GM21360 (cell line): ENCODE results near the gene CCT2.

Source experiments
- ATAC-seq: cut with Tn5 transposase; IDR thresholded peaks from one replicate; pipeline ENCODE4 v1.9.1; 2021; ENCODE audit warnings: mild to moderate bottlenecking, moderate library complexity; ENCODE audit not compliant: unreplicated experiment

Gene CCT2

DNA sequence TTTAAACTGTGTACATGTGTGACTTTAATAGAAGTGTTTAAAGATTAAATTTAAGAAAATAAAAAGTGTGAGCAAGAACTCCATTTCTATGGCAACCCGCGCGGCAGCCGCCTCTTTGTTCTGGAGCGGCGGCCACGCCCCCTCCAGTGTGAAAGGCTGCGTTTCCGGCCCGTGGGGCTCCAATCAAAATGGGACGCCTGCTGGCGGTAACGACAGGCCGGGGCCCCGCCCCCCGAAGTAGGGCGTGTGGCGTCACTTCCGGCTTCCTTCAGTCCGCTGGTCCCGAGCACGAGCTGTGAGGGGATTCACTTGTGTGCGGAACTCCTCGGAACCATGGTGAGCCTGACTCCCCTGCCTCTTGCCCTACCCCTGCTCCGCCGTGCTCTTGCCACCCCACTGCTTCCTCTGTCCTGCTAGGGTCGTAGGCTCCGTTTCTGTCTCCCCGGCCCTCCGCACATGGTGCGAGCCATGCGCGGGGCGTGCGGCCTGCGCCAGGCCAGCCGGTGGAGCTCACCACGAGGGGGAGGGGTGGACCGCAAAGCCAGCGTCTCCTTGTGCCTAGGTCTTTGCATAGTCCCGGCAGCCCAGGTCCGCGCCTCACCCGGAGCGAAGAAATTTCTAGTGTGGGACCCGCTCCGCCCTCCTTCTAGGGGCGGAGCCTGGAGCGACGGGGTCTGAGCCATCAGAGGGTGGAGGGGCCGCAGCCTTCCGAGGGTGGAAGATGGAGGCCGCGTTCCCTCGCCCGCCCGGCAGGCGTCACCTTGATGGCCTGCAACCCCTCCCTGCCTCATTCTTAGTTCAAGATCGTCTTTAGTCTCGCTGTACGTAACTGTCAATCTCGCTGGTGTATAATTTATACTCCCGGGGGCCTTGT is at the start of gene CCT2:
TSS of gene CCT2 (plus strand) at position 271 of the 874 bp plus-strand sequence. CDS start at position 334, 63 bp downstream.
- peak; percentile 94 for ATAC-seq

DNA sequence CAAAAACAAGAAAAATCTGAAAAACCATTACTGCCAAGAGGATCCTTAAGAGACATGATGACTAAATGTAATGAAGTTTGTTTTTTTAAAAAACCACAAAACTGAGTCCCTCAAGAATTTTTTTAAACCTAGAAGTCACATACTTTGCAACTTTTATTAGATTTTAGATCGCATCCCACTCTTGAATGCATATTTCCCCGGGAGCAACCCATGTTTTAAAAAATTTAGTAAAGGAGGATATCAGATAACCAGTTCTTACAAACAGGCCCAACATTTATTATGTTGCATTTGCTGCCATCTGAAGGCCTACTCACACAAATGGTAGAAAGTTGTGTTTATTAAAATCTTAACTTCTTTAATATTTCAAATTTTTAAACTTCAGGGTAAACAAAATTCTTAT is 44.3 kb upstream of the CCT2 start:
- ATAC-seq: no peak

DNA sequence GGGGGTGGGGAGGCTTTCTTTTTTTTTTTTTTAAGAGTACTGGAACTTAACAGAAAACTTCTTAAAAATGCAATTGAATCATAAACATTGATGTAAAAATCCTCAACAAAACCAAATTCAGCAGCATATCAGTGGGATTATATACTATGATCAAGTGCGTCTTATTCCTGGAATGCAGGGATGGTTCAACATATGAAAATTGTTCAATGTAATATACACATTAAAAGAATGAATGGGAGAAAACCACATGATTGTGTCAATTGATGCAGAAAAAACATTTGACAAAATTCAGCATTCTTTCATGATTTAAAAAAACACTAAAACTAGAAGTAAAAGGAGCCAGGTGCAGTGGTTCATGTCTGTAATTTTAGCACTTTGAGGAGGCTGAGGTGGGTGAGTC is 41.2 kb upstream of the CCT2 start:
- no peak for ATAC-seq

DNA sequence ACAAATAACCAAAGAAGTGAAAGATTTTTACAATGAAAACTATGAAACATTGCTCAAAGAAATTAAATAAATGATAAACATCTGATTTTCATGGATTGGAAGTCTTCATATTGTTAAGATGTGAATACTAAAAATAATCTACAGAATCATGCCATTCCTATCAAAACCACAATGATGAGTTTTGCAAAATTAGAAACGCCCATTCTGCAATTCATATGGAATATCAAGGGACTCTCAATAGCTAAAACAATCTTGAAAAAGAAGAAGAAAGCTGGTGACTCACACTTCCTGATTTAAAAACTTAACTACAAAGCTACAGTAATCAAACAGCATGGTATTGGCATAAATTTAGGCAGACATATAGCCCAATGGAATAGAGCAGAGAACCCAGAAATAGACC is 40.2 kb upstream of the CCT2 start:
- ATAC-seq: no peak

DNA sequence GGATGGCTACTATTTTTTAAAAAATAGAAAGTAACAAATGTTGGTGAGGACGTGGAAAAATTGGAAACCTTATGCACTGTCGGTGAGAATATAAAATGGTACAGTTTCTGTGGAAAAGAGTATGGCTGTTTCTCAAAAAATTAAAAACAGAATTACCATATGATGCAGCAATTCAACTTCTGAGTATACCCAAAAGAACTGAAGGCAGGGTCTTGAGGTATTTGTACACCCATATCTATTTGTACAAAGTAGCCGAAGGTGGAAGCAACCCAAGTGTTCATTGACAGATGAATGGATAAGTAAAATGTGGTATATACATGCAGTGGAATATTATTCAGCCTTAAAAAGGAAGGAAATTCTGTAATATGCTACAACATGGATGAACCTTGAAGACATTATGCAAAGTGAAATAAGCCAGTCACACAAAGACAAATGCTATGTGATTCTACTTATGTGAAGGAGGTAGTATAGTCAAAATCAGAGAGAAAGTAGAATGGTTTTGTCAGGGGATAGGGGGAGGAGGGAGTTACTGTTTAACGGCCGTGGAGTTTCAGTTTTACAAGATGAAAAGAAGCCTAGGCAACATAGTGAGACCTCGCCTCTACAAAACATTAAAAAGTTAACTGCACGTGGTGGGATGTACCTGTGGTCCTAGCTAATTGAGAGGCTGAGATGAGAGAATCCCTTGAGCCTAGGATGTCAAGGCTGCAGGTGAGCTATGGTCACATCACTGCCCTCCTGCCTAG is 38.4 kb upstream of the CCT2 start:
- ATAC-seq: no peak

DNA sequence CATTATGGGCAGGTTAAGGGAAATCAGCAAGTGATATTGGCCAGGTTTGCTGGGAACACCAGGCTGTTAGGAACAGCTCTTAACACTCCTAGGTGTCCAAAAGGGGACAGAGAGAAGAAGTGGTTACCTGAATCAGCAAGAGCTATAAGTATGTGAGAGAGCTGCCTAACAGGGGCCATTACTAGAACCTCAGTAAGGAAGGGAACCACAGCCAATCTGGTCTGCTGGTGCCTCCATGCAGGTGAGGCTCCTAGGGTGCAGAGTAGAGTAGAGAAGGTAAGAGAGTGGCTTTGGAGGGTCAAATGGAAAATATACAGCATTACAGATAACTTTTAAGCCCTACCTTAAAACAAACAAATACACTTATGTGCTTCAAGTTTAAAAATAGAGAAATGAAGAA is 36.6 kb upstream of the CCT2 start:
- no peak for ATAC-seq

DNA sequence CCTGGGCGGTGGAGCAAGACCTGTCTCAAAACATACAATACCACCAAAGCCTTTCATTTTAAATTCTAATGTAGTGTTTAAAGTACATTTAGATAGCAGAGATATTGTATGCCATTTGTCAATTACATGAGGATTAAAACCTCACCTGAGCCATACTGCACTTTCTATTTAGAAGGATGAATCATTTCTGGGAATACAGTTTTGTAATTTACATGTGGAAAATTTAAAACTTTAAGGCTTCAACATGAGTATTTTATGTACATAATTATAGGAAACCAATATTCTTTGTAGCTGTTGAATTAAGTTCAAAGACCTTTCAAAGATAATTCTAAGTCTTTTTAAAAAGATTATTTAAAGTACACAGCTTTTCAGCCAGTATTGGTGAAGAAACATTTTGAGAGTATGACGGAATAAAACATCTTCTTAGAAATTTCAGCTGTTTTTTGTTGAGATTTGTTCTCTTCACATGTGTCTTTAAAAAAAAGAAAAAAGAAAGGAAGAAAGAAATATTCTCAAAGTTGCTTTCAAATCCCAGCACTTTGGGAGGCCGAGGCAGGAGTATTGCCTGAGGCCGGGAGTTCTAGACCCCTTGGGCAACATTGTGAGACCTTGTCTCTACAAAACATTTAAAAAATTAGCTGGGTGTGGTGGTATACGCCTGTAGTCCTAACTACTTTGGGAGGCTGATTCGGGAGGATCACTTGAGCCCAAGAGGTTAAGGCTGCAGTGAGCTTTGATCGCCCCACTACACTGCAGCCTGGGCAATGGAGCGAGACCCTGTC is 34.5 kb upstream of the CCT2 start:
- no peak for ATAC-seq

DNA sequence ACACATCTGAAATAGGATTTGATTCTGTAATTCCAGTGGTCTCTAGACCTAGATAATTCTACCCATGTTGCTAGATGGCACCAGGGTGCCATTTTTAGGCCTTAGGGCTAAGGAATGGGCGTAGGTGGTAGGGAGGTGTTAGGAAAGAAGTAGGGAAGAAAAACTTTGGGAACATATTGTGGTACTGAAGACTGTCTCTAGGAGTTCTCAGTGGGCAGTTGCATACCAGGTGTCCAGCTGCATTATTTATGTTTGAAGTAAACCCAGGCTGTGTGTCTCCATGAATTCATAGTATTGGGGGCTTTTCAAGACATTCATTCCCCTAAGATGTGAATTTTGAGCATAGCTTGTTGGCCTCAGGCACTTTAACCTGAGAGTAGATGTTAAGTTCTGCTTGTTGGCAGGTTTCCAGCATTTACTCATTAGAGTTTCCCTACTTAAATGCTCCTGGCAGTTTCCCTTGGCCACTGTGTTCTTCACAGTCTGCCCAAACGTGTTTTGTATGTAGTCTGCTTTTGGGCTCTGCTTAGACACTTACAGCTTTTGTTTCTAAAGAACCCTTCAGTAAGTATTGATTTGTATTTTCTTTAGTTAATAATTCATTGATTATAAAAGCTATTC is 31.5 kb upstream of the CCT2 start:
- ATAC-seq: no peak

DNA sequence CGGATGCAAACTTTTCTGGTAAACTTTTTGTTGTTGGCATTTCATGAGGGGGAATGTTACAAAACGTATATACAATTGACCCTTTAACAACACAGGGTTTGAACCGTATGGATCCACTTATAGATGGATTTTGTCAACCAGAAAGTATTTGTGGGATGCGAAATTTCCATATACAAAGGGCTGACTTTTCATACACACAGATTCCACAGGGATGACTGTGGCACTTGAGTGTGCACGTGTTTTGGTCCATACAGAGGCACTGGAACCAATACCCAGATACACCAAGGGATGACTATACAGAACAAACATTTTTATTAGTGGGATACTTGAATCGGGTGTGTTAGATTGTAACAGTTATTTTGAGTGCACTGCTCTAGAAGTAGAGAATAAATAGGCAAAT is 29.8 kb upstream of the CCT2 start:
- no peak for ATAC-seq

DNA sequence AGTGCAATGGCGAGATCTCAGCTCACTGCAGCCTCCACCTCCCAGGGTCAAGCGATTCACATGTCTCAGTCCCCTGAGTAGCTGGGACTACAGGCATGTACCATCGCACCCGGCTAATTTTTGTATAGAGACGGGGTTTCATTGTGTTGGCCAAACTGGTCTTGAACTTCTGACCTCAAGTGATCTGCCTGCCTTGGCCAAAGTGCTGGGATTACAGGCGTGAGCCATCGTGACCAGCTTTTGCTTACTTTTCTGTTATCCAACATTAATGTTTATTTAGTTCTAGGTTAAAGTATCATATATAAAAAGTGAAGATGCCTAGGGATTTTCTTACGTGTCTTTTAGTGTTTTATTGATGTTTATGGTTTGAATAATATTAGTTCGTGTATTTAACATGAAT is 28.9 kb upstream of the CCT2 start:
- ATAC-seq: no peak

DNA sequence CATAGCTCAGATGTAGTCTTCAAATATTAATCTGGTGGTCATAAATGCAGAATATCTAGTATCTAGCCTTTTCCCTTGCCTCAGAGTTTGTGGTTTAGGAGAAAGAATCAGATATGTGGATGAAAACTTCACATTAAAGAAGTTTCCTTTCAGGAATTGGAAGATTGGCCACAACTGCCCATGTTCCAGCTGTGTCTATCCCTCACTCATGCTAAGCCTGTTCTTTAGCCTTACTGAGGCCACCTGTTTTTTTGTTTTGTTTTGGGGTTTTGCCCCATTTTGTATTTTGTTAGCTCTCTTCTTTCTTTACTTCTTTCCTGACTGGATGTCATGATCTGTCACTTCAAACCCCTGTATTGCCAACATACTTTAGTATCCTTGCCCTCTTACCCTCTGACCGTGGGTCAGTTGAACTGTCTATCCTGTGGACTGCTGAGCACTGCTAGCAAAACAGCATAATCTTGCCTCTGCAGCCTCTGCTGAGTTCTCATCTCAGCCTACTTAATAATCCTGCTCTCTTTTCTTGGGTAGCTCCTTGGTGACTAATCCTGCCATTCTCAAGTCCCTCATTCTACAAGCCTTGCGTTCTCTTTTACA is 22.0 kb upstream of the CCT2 start:
- ATAC-seq: no peak

DNA sequence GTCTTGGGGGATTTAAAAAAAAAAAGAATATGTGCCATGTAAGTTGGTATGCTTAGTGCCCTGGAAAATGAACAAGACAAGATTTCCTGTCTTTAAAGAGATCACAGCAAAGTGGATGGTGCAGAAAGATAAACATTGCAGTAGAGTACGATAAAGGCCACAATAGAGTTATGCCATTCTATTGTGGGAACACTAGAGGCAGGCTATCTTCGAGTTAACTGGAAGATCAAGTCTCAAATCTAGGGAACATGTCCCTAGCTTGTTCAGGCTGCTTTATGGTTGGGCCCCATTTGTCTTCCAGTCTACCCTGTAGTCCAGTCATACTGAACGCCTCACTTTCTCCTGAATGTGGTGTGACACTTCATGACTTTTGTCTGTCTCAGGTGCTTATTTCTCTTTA is 18.7 kb upstream of the CCT2 start:
- ATAC-seq: no peak

DNA sequence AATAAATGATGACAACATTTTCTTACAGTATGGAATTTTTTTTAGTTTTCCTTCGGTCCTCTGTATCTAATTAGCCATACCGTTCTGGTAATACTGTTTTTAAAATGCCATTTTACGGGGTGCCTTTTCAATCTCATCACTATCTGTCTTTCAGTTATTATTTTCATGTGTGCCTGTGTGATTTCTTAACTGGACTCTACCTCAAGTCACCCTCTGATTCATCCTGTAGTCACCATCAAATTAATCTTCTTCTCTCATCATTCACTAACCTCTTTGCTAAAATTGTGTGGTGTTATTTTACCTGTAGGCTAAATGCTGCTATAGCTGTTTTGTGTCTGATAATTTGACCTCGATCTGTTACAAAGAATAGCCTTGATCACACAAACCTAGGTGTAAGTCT is 16.0 kb upstream of the CCT2 start:
- ATAC-seq: no peak

DNA sequence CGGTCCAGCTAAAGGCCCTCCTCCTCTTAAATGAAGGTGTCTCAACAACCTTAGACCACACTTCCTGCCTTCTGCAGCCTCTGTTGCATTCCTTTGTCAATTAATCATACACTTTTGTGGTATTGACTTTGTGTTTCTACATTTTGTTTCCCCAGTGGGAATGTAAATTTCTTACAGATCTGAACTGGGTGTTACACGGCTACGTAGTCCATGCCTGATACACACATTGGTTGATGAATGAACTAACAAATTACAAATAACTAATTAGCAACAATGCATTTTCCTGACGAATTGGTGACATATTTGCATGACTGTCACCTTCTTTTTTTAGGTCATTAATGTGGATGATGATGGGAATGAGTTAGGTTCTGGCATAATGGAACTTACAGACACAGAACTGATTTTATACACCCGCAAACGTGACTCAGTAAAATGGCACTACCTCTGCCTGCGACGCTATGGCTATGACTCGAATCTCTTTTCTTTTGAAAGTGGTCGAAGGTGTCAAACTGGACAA is 15.2 kb upstream of the CCT2 start:
- ATAC-seq: no peak

DNA sequence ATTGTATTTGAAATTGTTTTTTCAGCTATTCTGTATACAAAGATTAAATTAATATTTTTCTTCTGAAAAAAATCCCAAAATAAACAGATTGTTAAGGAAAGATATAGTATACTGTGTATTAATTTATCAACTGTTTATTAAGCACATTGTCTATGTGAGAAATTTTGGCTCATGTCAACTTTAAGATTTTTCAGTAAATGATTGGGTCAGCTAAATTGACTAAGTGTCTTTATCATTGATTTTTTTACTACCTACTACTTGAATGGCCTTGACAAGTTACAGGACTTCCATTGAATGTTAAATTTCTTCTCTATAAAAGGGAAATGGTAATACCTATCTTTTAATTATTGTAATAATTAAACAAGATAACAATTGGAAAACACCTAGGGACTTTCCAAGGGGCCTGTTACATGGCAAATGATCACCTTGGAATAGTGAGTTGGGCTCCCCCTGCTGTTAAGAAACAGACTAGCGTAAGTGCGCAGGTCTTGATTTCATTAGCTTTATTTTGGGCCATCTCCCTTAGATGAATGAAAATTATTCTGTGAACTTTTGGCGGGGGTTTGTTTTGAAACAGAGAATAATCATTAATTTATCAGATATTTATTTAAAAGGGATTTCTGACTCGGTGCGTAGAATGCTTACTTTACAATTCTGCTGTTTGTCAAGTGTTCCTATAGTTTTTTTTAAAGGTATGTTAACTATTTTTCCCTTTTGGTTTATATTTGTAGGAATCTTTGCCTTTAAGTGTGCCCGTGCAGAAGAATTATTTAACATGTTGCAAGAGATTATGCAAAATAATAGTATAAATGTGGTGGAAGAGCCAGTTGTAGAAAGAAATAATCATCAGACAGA is 14.5 kb upstream of the CCT2 start:
- peak; percentile 73 for ATAC-seq

DNA sequence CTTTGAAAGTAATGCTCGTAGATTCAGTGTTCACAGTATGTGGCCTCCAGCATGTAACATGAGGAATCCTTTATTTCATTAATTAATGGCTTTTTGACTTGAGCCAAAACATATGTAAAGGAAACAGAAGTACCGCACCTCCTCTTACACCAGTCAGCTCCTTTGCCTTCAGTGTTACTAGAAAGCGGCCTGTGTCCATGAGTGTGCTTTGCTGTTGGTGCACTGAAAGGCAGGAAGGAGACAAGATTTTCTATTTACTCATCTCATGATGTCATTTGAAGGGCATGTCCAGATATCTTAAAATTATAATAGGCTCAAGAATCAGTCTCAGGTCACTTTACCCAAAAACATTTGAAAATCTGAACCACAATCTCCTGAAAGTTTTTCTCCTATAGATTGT is 9.9 kb upstream of the CCT2 start:
- no peak for ATAC-seq

DNA sequence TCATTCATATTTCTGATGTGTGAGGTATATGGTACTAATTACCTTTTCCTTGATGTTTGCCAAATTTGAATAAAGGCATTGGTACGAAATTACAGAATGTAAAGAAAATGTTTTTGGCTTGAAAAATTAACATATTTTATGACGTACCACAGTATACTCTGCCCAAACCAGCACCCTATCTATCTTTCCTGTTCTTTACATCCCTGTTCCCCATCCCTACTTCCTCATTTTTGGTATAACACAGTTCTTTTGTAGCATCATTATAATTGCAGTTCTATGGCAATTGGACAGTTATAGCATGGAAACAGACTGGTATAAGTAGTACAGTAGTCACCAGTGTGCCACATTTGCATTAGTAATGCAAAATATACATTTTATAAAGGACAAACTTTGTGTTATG is 7.0 kb upstream of the CCT2 start:
- ATAC-seq: no peak

DNA sequence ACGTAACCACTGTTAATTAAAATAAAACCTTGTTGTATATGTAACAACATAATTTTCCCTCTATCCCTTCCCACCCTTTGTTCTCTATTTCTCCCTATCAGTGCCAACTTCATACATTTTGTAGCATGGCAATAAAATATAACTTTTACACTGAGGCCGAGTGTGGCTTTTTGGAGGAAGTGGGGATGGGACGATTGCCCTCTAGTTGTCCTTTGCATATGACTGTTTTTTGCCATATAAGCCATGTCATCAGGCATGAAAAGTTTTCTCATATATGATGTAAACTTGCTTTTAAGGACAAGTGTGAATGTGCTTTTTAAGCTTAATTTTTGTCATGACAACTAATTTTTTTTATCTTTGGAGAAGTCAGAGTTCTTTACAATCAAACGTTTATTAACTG is 6.2 kb upstream of the CCT2 start:
- ATAC-seq: no peak

DNA sequence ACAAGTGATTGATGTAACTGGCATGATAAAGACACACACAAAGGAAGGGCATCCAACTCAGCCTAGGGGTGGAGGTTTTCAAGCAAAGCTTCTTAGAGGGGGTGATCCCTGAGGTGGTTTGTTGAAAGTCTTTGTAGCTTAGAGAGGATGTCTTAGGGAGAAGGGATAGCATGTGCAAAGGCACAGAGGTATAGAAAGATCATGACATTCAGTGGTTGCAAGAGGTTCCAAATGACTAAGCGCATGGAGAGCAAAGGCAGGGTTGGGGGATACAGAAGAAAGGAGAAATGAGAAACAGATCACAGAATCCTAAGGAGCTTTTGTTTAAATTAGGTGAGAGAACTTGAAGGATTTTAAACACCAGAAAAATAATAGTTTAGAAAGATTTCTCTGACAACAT is 5.2 kb upstream of the CCT2 start:
- no peak for ATAC-seq

DNA sequence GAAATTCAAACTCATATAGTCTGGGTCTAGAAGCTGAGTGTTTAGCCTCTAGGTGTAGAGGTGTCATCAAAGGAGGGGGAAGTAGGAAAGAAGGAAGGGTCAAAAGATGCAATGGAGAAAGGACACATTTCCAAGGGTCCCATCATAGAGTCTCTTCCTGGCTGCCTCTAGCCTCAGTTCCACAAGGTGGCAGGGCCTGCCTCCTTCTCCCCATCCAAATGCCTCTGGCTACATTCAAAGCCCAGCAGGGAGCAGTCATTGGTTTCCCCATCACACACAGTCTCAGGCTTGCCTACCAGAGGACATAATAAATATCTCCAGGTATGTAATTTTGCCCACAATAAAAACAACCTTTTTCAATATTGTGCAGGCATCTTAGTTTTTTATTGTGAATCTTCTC is 2.1 kb upstream of the CCT2 start:
- no peak for ATAC-seq
